HG02571 (cell line): ENCODE data around the gene ABHD6.
"Not testable (repeated sequence)": the region's sequence is repeated elsewhere in the genome, so short reads cannot be mapped to it uniquely, and the experiment has no call there.

Experiments used
- ATAC-seq: cut with Tn5 transposase; IDR thresholded peaks from one replicate; pipeline ENCODE4 v1.9.1; 2021; ENCODE audit warnings: mild to moderate bottlenecking, moderate library complexity; ENCODE audit not compliant: unreplicated experiment

Gene ABHD6, protein sequence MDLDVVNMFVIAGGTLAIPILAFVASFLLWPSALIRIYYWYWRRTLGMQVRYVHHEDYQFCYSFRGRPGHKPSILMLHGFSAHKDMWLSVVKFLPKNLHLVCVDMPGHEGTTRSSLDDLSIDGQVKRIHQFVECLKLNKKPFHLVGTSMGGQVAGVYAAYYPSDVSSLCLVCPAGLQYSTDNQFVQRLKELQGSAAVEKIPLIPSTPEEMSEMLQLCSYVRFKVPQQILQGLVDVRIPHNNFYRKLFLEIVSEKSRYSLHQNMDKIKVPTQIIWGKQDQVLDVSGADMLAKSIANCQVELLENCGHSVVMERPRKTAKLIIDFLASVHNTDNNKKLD

DNA sequence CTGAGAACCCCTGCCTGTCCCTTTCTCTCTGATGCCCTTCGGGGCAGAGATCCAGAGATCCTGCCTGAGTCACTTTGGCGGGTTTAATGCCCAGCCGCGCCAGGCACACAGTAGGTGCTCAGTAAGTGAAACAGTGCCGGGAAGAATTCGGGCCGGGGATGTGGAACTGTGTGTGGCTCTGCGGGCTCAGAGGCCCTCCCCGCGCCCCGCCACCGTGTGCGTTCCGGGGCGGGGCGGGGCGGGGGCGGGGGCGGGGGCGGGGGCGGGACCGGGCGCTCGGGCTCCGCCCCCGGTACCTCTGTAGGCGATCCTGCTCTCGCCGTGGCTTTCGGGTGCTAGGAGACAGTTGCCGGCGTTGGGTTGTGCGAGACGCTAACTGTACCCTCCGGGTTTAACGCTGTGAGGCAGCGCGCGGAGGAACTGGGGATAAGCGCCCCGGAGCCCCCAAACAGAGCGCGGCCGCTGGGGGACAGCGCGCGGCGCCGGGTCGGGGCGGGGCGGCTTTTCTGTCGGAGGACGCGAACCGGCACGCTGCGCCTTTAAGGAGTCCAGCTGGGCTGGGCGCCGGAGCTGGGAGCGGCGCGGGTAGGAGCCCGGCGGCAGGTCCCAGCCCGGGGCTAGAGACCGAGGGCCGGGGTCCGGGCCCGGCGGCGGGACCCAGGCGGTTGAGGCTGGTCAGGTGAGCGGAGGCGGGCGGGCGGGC lies at the start of gene ABHD6:
TSS of gene ABHD6 (plus strand) at position 555 of the 703 bp plus-strand sequence. CDS start 18,795 bp downstream, outside the sequence.
- ATAC-seq: peak; percentile 76

DNA sequence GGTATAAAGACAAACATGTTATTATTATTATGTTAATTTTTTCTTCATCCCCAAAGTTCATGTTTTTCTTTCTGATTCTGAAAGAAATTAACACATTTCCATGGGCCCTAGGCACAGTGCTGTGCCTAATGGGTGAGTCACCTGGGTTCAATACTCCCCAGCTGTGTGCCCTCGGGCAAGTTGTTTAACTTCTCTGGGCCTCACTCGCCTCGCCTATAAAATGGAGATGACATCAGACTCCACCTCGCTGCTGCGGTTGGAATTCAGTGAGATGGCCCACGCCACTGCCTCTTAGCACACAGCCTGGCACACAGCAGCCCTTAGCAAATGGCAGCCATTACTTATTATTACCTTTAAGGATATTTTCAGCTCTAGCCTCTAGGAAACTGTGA lies 49.4 kb upstream of the ABHD6 start:
- ATAC-seq: no peak

DNA sequence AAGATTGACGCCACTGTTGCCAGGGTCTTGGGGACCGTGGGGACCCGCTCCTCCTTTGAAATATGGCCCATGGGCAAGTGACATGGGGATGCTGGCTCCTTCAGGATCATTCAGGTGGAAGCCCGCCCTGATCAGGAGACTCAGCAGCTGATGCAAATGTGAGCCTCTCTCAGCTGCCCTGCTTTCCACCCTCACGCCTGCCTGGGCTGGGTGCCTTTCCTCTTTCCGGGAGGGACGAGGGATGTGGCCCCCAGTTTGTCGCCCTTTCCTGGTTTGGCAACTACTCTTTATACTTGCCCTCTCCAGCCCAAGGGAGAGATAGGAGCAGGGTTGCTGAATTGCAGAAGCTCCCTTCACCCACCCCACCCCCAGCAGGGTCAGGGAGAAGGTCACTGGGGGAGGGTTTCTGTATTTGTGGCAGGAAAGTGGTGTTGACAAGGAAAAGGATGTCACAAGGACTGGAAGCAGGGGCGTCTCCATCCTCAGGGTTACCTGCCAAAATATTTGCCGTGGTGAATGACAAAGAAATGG lies 48.6 kb upstream of the ABHD6 start:
- ATAC-seq: no peak

DNA sequence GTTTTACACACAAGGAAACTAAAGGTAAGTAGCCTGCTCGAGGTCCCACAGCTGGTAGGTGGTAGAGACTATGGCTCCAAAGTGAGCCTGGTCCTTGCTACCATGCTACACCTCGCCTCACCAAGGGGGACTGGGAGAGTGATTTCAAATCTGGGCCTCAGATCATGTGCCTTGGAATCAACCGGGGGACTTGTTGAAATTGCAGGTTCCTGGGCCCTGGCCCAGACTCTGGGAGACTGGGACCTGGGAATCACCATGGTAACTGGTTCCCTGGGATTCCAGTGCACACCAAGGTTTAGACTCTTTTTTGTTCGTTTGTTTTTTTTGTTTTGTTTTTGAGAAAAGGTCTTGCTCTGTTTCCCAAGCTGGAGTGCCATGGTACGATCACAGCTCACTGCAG lies 47.9 kb upstream of the ABHD6 start:
- no peak for ATAC-seq

DNA sequence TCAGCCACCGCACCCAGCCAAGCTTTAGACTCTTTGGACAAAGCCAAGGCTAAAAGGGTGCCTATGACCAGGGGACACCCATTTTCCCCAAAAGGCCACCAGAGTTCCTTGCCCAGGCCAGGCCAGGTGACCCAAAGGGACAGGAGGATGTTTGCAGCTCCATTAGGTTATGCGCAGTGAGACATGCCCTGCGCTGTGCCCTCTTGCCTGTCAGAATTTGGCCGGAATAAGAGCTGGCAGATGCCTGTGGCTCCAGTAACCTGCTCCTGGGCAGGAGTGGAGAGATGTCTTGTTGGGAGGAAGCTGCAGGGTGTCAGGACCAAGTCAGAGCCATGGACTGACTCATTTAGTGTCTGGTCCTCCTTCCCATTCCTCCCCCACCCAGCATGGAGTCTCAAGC lies 47.3 kb upstream of the ABHD6 start:
- no peak for ATAC-seq

DNA sequence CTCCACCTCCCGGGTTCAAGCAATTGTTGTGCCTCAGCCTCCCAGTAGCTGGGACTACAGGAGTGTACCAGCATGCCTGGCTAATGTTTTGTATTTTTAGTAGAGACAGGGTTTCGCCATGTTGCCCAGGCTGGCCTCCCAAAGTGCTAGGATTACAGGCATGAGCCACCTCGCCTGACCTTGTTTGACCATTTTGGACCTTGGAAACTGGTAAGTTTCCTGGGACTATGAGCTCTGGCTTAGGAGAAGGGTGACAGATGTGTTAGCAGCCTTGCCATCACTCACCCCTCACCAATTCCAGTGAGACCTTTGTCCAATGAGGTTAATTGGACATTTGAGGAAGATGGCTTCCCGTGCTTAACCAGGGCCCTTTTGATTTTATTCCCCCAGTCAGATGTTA lies 46.7 kb upstream of the ABHD6 start:
- ATAC-seq: no peak

DNA sequence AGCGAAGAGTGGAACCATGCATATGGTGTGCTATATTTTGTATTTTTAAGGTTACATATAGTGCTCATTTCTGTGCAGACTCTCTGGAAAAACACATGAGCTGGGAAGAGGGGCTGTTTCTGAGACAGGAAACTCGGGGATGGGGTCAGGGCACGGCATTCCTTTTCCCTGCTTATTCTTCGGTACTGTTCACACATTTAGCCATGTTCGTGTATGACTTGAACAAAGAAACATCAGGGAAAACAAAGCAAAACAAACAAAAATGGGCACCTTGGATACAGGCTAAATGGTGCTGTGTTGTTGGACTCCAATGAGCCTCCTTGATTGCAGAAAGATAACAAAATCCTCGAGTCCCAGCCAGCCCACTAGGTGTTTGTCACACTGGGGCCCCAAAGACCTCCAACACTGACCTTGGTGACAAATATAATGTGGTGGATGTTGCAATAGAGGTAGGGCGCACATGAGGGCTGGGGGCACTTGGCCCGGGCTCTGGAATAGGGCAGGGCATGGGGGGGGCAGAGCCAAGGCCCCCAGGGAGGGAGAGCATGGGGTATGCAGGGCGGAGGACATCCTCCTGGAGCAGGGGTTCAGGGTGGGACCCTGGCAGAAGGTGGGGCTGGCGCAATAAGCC lies 46.1 kb upstream of the ABHD6 start:
- ATAC-seq: no peak

DNA sequence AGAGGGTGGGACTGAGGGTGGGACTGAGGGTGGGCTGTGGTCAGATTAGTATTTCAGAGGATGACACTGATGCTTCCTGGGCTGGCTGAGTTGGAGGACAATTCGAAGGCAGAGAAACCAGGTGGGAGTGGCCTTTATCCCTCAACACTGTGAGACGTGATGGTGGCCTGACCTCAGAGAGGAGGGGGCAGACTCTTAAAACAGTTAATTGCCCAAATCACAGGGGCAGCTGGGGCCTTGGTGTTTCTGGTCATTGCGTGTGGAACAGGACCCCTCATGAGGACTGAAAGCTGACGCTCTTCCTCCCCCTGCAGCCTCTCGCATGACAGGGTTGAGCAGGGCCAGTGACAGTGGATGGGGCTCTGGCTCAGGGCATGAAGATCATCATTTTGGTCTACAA lies 45.5 kb upstream of the ABHD6 start:
- ATAC-seq: no peak

DNA sequence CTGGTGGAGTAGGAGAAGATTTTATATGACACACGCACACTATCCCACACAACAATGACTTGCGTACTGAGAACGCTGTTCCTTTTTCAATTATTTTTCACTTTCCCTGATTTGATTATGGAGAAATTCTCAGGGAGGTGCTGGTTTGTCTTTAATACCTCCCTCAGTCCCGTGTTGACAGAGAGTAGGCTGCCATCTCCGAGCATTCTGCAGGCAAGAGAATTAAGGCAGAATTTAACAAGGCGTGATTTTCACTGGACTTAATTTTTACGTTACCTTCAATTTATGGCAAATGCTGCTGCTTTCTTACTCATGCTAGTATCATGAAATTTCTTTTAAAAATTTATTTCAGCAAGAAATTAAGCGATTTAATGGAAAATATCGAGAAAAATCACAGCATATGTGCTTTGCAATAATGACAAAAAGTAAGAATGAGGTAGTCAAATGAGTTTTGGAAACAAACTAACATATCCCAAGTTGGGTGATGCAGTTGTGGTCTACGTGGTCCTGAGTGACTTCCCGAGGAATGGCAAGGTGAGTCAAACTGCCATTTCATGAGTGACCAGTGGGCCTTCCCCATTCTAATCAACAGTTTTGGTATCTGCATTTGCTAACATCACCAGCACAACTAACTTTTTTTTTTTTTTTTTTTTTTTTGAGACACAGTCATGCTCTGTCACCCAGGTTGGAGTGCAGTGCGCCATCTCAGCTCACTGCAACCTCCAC lies 43.7 kb upstream of the ABHD6 start:
- no peak for ATAC-seq

DNA sequence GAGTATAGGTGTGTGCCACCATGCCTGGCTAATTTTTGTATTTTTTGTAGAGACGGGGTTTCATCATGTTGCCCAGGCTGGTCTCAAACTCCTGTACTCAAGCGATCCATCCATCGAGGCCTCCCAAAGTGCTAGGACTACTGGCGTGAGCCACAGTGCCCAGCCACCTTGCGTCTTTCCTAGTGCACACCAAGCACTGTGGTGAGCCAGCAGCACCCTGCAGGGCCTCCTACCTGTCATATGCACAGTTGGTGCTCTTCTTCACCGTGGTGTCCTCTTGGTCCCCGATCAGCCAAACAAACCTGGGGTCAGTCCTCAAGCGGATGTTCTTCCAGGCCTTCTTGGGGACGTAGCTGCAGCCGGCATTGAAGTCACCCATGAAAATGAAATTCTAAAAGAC lies 40.0 kb upstream of the ABHD6 start:
- ATAC-seq: no peak

DNA sequence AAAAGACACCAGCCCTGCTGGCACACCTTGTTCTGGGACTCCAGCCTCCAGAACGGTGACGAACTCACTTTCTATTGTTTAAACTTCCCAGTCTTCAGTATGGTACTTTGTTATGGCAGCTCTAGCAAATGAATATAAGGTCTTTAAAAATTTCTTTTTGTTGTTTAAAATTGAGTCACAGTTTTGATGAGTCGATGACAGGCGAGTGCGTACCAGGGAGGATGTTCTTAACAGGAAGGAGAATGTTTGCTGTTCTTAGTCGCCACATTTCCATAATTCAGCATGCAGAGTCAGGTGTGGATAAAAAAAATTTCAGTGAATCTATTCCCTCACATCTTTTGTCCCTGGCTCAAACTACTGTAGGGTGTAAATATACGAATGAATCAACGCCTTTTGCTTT lies 39.2 kb upstream of the ABHD6 start:
- ATAC-seq: no peak

DNA sequence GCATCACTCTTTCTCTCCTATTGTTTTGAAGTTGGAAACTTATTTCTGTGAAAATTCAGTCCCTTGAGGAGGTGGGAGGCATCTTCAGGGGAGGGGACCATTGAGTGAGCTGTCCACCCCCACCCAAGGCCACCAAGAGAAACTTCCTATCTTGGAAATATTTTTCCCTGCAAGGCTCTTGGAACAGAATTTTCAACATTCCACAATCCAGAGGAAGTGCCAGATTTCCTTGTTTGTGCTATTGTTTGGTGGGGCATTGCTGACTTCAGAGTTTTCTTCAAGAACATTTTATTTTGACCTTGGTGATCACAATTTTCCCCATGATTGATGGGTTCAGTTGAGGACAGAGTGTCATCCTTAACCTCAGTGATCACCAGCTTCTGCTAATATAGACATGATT lies 38.8 kb upstream of the ABHD6 start:
- no peak for ATAC-seq

DNA sequence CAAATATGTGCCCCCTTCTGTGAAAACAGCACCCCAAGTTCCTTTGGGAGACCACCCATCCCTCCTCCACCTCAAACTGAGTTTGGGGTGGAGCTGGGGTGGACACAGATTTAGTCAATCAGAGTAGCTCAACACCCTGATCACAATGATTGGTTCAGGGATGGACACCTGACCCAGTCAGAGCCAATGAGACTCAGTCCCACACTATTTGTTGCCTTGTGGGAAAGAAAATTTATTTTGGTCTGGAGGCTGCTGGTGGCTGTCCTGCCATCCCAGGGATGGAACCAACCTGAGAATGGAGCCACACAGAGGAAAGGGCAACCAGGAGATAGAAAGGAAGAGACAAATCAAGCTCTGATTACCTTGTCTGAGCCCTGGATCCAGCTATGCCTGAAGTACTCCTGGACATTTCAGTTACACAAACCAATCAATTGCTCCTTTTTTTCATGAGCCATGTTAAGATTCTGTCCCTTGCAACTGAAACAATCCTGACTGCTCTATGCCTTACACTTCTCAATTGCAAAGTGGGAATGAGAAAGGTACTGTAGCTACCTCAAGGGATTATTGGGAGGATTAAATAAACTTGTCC lies 37.4 kb upstream of the ABHD6 start:
- no peak for ATAC-seq

DNA sequence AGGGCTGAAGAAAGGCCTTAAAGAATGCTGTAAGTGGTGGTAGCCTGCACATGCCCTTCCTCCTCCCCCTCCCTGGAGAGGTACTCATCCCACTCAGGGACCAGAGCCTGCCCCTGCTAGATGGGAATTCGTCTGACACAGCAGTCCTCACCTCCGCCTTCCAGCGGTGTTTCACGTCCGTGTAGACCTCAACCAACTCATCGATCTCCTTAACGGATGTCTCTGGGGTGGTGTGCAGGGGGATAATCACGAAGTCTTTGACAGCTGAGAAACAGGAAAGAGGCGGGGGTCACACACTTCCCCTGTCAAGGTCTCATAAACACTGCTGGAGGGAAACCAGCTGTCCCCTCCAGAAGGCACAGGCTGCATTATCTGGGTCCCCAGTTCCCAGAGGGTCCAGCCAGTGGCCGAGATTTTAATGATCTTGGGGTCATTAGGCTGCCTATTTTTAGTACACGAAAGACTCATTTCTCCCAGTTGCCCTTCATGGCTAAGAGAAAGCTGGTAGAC lies 36.7 kb upstream of the ABHD6 start:
- ATAC-seq: no peak

DNA sequence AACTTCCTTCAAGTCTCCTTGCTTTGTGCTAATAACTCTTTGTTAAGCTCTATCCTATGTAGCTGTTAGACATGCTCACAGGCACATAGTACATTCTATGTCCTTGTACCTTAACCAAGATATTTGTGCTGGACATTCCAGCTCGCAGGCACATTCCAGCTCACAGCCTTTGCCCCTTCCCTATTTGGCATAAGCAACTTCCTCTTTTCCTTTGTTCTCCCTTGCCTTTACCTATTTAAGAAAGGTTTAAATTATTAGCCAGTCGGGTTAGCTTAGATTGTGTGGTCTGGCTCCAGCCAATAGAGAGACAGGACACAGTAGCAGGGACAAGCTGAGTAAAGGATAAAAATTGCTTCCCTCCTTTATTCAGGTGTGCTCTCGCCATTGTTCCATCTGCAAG lies 36.1 kb upstream of the ABHD6 start:
- not testable (repeated sequence) for ATAC-seq

DNA sequence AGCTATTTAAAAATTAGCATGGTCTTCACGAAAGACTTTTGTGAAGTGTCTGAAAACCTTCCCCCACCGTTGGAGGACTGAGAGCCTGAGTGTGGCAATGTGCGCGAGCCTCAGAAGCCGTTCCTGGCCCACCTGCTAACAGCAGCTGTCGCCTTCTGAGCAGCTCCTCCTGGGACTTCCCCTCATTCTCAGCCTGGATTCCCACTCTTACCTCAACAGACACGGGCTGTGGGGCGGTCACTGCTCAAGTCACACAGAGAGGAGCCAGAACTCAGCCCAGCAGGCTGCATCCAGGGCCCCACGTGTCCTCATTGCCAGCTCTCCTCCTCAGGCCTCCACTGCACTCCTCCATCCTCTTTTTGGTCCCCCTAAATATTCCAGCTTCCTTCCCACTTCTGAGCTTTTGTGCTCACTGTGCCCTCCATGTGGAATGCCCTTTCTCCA lies 34.7 kb upstream of the ABHD6 start:
- ATAC-seq: peak; percentile 84

DNA sequence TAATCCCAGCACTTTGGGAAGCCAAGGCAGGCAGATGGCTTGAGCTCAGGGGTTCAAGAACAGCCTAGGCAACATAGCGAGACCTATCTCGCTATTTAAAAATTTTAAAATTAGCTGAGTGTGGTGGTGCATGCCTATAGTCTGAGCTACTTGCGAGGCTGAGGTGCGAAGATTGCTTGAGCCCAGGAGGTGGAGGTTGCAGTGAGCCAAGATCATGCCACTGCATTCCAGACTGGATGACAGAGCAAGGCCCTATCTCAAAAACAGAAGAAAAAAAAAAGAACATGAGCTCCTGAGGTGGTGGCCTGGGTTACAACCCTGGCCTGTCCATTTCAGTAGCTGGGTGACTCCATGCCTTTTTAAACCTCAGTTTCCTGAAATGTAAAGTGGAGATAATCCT lies 34.1 kb upstream of the ABHD6 start:
- no peak for ATAC-seq

DNA sequence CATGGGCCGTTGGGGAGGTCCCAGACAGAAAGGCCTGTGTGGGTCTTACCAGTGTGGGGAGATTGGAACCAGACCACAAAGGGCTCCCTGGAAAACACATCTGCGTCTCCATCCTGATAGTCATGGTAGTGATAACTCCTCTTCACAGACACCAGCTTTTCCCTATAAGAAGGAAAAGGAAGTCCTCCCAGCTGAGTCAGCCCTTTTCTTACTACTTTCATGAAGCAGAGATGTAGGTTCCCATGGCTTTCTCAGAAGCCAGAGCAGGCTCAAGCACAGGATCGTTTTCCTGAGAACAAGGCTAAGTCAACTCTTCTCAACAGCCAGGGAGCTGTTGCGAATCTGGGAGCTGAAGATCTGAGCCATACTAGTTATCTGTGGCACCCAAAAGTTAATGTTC lies 32.9 kb upstream of the ABHD6 start:
- ATAC-seq: no peak

DNA sequence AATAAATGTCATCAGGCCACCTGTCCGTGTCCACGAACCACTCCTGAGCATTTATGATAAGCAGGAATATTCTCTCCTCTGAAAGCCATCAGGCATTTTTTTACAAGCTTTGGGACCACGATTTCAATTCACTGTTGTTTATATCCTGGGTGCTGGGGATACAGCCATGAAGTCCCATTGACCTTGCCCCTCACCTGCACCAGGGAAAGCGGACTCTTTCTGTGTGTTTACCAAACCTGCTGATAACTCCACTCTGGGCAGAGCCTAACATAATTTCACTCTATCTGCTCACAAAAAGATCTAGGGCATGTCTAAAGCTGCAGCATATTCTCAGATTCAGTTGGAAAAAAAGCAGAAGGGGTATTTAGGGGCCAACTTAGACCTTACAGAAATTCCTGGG lies 31.6 kb upstream of the ABHD6 start:
- no peak for ATAC-seq

DNA sequence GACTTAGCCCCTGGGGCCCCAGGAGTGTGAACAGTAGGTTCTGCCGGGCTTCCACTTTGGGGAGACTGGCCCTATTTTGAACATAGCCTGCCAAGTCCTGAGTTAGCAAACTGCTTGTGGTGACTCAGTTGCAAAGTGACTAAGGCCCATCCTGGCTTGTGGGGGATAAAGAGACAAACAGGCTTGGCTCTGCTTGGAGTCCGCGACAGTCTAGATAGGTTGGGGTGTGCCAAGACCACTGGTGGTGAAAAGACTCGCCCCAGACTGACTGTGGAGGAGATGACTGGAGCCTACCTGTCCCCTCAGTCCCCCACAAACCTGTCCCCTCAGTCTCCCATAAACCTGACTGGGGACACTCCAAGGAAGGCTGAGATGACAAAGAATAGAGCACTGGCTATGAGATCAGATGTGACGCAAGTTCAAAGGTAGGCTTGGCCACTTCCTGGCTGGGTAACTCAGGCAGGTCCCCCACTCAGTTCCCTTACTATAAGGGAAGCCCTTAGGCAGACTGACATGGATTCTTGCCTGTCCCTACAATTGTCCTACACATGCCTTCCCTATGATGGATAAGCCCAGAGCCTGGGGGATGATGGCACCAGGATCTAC lies 31.1 kb upstream of the ABHD6 start:
- ATAC-seq: no peak
